Measurements from ENCODE around the gene GJB2.

DNA sequence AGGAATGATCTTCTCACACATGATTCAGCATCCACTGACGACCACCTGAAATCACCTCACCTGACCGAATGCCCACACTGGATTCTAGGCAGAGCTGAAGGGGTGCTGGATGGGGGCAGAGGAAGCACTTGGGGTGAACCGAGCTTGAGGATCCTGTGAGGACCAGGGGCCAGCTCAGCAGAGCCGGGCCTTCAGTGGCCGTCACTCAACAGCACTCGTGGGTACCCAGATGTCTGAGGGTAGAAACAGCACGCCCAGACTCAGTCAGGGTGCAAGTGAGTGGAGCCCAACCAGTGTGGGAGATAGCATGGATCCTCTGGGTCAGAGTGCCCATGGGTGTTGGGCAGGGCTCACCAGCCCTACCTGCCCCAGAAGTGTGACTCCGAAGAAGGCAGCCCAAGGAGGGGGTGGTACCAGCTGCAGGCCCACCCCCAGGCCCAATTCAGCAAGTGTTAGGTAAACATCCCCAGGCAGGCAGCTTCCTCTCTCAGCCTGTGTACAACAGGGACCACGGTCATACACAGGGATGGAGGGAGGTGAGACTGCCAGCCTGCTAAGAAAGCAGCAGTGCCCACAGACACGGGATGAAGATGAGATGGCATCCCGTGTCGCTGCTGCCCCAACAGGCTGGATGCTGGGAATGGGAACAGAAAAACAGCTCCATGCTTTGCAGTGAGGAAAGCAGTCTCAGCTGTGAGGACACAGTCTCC lies 48.4 kb downstream of the GJB2 start:
- TF ChIP-seq, protein P1, sequence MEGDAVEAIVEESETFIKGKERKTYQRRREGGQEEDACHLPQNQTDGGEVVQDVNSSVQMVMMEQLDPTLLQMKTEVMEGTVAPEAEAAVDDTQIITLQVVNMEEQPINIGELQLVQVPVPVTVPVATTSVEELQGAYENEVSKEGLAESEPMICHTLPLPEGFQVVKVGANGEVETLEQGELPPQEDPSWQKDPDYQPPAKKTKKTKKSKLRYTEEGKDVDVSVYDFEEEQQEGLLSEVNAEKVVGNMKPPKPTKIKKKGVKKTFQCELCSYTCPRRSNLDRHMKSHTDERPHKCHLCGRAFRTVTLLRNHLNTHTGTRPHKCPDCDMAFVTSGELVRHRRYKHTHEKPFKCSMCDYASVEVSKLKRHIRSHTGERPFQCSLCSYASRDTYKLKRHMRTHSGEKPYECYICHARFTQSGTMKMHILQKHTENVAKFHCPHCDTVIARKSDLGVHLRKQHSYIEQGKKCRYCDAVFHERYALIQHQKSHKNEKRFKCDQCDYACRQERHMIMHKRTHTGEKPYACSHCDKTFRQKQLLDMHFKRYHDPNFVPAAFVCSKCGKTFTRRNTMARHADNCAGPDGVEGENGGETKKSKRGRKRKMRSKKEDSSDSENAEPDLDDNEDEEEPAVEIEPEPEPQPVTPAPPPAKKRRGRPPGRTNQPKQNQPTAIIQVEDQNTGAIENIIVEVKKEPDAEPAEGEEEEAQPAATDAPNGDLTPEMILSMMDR (IDR thresholded peaks at IDR 0.05) = no peak
- TF ChIP-seq POLR2AphosphoS5 (IDR thresholded peaks at IDR 0.05) (no peak), POLR2A (IDR thresholded peaks at IDR 0.05) (no peak)
